HEK293 (cell line): ENCODE measurements around the gene RASGRP3.

ENCODE experiments used
- GLIS1 ChIP-seq: fragments of 450-650 bp; formaldehyde crosslinking; IDR thresholded peaks from 2 replicates; pipeline ENCODE4 v1.5.1; 2016; ENCODE audit warnings: missing biosample characterization, missing genetic modification characterization
- MYNN ChIP-seq: fragments of 450-650 bp; formaldehyde crosslinking; IDR thresholded peaks from 2 replicates; pipeline ENCODE4 v1.5.1; 2016; ENCODE audit warnings: missing biosample characterization, missing genetic modification characterization, borderline replicate concordance
- SCRT2 ChIP-seq: fragments of 450-650 bp; formaldehyde crosslinking; IDR thresholded peaks from 2 replicates; pipeline ENCODE4 v1.5.1; 2016; ENCODE audit warnings: missing biosample characterization, missing genetic modification characterization
- YY1 ChIP-seq: fragments of 450-650 bp; formaldehyde crosslinking; IDR thresholded peaks from 2 replicates; pipeline ENCODE4 v1.5.1; 2018; ENCODE audit warnings: missing biosample characterization, missing genetic modification characterization
- ZBTB7A ChIP-seq: fragments of 450-650 bp; formaldehyde crosslinking; IDR thresholded peaks from 2 replicates; pipeline ENCODE4 v1.5.1; 2016; ENCODE audit warnings: low read depth, missing biosample characterization, missing genetic modification characterization
- ZNF175 ChIP-seq: fragments of 450-650 bp; formaldehyde crosslinking; IDR thresholded peaks from 2 replicates; pipeline ENCODE4 v1.5.1; 2016; ENCODE audit warnings: missing biosample characterization, missing genetic modification characterization
- ZNF514 ChIP-seq: fragments of 450-650 bp; formaldehyde crosslinking; IDR thresholded peaks from 2 replicates; pipeline ENCODE4 v1.5.1; 2016; ENCODE audit warnings: missing biosample characterization, missing genetic modification characterization
- ZNF548 ChIP-seq: fragments of 450-650 bp; formaldehyde crosslinking; IDR thresholded peaks from 2 replicates; pipeline ENCODE4 v1.5.1; 2016; ENCODE audit warnings: missing biosample characterization, missing genetic modification characterization
- TF ChIP-seq, protein P1 (sequence below): fragments of 450-650 bp; formaldehyde crosslinking; IDR thresholded peaks from 2 replicates; pipeline ENCODE4 v1.5.1; 2016; ENCODE audit warnings: missing biosample characterization, missing genetic modification characterization
- TF ChIP-seq, protein P2 (sequence below): fragments of 450-650 bp; formaldehyde crosslinking; IDR thresholded peaks from 2 replicates; pipeline ENCODE4 v1.5.1; 2016; ENCODE audit warnings: missing biosample characterization, missing genetic modification characterization
- TF ChIP-seq, protein P3 (sequence below): fragments of 450-650 bp; IDR thresholded peaks from 2 replicates; pipeline ENCODE4 v1.5.1; 2018; ENCODE audit warnings: missing biosample characterization, missing genetic modification characterization

DNA sequence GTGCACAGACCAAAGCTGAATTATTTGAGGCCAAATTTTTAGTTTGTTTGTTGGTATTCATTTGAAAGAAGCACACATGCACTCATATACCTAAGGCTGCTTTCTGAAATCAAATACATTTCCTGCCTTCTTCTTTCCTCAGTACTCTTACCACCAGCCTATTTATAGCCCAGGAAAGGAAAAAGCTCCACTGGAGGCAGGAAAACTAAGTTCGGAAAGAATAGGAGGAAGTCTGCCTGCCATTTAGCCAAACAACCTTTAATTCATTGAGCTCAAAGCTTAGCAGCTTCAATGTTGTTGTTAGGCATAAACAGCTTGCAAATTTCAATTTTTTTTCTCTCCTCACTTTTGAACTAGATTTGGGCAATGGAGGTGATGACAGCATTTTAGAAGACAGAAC lies 40.4 kb upstream of the RASGRP3 start:
- TF ChIP-seq, protein P1, sequence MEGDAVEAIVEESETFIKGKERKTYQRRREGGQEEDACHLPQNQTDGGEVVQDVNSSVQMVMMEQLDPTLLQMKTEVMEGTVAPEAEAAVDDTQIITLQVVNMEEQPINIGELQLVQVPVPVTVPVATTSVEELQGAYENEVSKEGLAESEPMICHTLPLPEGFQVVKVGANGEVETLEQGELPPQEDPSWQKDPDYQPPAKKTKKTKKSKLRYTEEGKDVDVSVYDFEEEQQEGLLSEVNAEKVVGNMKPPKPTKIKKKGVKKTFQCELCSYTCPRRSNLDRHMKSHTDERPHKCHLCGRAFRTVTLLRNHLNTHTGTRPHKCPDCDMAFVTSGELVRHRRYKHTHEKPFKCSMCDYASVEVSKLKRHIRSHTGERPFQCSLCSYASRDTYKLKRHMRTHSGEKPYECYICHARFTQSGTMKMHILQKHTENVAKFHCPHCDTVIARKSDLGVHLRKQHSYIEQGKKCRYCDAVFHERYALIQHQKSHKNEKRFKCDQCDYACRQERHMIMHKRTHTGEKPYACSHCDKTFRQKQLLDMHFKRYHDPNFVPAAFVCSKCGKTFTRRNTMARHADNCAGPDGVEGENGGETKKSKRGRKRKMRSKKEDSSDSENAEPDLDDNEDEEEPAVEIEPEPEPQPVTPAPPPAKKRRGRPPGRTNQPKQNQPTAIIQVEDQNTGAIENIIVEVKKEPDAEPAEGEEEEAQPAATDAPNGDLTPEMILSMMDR (tag by site-specific recombination), result no peak
- TF ChIP-seq GLIS1 (tag by site-specific recombination) (no peak), ZNF175 (tag by site-specific recombination) (no peak), YY1 (no peak), ZBTB7A (tag by site-specific recombination) (no peak), ZNF514 (no peak), ZNF548 (tag by site-specific recombination) (no peak), SCRT2 (no peak), MYNN (tag by site-specific recombination) (no peak)
- TF ChIP-seq, protein P2, sequence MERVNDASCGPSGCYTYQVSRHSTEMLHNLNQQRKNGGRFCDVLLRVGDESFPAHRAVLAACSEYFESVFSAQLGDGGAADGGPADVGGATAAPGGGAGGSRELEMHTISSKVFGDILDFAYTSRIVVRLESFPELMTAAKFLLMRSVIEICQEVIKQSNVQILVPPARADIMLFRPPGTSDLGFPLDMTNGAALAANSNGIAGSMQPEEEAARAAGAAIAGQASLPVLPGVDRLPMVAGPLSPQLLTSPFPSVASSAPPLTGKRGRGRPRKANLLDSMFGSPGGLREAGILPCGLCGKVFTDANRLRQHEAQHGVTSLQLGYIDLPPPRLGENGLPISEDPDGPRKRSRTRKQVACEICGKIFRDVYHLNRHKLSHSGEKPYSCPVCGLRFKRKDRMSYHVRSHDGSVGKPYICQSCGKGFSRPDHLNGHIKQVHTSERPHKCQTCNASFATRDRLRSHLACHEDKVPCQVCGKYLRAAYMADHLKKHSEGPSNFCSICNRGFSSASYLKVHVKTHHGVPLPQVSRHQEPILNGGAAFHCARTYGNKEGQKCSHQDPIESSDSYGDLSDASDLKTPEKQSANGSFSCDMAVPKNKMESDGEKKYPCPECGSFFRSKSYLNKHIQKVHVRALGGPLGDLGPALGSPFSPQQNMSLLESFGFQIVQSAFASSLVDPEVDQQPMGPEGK (tag by site-specific recombination), result no peak
- TF ChIP-seq, protein P3, sequence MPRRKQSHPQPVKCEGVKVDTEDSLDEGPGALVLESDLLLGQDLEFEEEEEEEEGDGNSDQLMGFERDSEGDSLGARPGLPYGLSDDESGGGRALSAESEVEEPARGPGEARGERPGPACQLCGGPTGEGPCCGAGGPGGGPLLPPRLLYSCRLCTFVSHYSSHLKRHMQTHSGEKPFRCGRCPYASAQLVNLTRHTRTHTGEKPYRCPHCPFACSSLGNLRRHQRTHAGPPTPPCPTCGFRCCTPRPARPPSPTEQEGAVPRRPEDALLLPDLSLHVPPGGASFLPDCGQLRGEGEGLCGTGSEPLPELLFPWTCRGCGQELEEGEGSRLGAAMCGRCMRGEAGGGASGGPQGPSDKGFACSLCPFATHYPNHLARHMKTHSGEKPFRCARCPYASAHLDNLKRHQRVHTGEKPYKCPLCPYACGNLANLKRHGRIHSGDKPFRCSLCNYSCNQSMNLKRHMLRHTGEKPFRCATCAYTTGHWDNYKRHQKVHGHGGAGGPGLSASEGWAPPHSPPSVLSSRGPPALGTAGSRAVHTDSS, result no peak
